Peyer's patch (tissue), 4 donors: Measurements from ENCODE around the gene FAM219A.

Experiments
- POLR2A ChIP-seq, 2 donors: fragments of 450-650 bp; IDR thresholded peaks; one replicate each; pipeline ENCODE4 v1.5.1; 2017; ENCODE audit warnings: antibody characterized with exemption in 2 of 2, mild to moderate bottlenecking in 2 of 2, moderate library complexity in 2 of 2
- TF ChIP-seq, protein P1 (sequence below), 6 experiments: fragments of 450-650 bp in 4 of 6; fragments of 200-600 bp in 2 of 6; sonication (generic) in 1 of 6; IDR thresholded peaks; one replicate each; pipeline ENCODE4 v1.5.1; 2017 to 2019; ENCODE audit warnings: antibody characterized with exemption in 6 of 6, mild to moderate bottlenecking in 3 of 6, moderate library complexity in 1 of 6

DNA sequence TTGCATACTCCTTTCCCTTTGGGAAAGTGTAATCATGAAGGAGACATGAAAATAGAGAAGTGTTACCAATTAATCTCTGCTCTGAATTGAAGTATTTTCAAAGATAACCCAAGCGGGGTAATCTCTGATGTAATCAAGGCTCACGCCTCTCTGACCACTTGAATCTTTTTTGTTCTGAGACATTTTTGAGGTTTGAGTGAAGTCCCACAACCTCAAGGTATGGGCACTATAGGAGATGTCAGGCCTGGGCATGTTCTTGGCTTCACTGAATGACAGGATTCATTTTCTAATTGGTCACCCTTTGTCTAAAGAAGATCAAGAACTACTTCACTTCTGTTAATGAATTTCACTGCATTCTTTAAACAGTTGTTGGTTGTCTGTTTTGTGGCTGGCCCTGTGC is 40.7 kb upstream of the FAM219A start:
- TF ChIP-seq POLR2A (IDR thresholded peaks at IDR 0.05) = no peak
- TF ChIP-seq, protein P1, sequence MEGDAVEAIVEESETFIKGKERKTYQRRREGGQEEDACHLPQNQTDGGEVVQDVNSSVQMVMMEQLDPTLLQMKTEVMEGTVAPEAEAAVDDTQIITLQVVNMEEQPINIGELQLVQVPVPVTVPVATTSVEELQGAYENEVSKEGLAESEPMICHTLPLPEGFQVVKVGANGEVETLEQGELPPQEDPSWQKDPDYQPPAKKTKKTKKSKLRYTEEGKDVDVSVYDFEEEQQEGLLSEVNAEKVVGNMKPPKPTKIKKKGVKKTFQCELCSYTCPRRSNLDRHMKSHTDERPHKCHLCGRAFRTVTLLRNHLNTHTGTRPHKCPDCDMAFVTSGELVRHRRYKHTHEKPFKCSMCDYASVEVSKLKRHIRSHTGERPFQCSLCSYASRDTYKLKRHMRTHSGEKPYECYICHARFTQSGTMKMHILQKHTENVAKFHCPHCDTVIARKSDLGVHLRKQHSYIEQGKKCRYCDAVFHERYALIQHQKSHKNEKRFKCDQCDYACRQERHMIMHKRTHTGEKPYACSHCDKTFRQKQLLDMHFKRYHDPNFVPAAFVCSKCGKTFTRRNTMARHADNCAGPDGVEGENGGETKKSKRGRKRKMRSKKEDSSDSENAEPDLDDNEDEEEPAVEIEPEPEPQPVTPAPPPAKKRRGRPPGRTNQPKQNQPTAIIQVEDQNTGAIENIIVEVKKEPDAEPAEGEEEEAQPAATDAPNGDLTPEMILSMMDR (IDR thresholded peaks at IDR 0.05) = no peak
